GM10847 (cell line): ENCODE measurements around the gene LMNB1.

ENCODE experiments used
- POLR2A ChIP-seq: IDR thresholded peaks from 2 replicates; pipeline ENCODE4 v1.6.1; 2011; ENCODE audit not compliant: insufficient read length; ENCODE audit errors: extremely low read depth

Gene LMNB1

GRCh38 chr5:126866851-126867636 is 90.1 kb downstream of the LMNB1 start:
- TF ChIP-seq POLR2A: no peak

GRCh38 chr5:126868338-126869004 is 91.5 kb downstream of the LMNB1 start:
- TF ChIP-seq POLR2A: no peak

GRCh38 chr5:126869005-126869451 is 92.1 kb downstream of the LMNB1 start:
- TF ChIP-seq POLR2A: no peak

GRCh38 chr5:126871441-126871840 is 94.5 kb downstream of the LMNB1 start:
- no peak for TF ChIP-seq POLR2A

GRCh38 chr5:126872561-126873354 is 95.8 kb downstream of the LMNB1 start:
- TF ChIP-seq POLR2A: no peak

GRCh38 chr5:126875303-126875785 is 98.4 kb downstream of the LMNB1 start:
- no peak for TF ChIP-seq POLR2A

- no peak for TF ChIP-seq POLR2A
Observed at GRCh38 chr5:126877602-126878001, 100.7 kb downstream of the LMNB1 start.

GRCh38 chr5:126878085-126878484 is 101.1 kb downstream of the LMNB1 start:
- TF ChIP-seq POLR2A: no peak

GRCh38 chr5:126878634-126879033 is 101.7 kb downstream of the LMNB1 start:
- TF ChIP-seq POLR2A: no peak

GRCh38 chr5:126881821-126882600 is 105.1 kb downstream of the LMNB1 start:
- TF ChIP-seq POLR2A: no peak

GRCh38 chr5:126883564-126884245 is 106.8 kb downstream of the LMNB1 start:
- no peak for TF ChIP-seq POLR2A

- TF ChIP-seq POLR2A: no peak
Observed at GRCh38 chr5:126884269-126884819, 107.4 kb downstream of the LMNB1 start.
